ENCODE measurements around the gene LCOR.

Gene LCOR

DNA sequence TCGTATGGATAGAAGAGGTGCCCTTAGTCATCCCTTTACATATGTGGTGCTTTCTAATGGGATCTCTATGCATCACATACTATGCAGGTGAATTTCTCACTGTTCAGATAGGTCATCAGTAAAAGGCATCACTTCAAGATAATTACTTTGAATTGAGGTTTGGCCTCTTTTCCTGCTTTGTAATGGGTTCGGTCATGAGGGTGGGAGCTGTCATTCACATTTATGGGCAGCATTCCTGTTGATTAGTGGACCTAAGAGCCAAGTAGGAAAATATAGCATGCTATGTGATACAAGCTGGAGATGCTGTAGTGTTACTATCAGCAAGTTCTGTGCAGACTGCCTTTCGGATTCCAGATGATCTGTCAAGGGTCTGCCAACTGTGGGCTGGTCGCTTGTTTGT is 156.3 kb downstream of the LCOR start:
- DNase-seq, result no peak

DNA sequence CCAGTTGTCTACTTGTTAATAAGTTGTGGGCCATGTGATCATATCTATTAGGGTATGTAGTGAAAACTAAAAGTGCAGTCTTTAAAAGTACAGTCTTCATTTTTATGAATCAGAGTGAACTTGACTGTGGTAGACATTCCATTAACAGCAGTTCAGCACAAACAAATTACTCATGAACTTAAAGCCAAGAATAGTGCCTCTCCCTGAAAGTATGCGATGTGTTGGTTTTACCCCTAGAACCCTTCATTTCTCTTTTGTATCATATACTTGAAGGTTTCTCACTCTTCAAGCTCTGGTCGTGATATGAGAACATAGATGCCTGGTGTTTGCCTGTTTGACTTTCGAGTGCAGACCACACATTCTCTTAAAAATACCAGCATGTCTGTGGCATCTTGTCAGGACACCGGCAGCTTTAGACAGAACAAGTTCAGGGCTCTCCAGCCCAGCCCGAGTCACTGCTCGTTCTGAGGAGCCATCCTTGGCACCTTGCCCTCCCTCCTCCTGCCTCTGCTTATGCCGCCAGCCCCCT is 159.3 kb downstream of the LCOR start:
- DNase-seq, result no peak

DNA sequence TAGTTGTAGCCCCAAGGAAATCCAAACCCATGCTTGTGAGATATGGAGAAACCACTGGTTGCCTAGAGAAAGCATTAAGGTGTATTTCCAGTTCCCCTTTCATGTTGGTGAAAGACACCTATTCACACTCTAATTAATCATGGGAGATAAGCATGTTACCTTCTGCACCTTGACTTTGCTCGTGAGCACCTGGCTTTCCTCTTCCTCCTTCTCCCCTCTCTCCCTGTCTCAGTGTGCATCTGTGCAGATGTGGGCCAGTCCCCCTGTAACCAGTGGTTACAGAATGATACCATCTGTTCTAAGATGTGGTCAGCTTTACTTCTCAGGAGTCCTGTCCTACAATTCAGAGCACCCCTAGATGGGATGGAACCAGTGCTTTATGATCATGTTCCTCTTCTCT is 160.6 kb downstream of the LCOR start:
- no peak for DNase-seq

DNA sequence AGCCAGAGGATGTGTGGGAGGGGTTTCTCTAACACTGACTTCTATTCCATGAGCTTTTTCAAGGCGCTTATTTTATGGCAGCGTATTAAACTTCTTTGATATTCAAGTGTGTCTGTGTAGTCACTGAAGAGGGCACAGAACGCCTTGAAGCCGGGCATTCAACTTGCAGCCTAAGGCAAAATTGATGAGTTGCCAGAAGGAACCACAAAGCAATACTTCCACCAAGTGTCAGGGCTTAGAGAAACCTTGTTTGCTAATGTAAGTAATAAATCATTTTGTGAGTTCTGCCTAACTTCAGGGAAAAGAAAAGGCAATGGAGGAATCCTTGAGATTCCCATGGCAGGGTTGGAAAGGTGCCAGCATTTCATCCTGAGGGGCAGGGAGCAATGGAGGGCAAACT is 163.8 kb downstream of the LCOR start:
- peak; percentile 11 for DNase-seq

GRCh38 chr10:96996275-96996965 is 164.3 kb downstream of the LCOR start:
- DNase-seq, result no peak

DNA sequence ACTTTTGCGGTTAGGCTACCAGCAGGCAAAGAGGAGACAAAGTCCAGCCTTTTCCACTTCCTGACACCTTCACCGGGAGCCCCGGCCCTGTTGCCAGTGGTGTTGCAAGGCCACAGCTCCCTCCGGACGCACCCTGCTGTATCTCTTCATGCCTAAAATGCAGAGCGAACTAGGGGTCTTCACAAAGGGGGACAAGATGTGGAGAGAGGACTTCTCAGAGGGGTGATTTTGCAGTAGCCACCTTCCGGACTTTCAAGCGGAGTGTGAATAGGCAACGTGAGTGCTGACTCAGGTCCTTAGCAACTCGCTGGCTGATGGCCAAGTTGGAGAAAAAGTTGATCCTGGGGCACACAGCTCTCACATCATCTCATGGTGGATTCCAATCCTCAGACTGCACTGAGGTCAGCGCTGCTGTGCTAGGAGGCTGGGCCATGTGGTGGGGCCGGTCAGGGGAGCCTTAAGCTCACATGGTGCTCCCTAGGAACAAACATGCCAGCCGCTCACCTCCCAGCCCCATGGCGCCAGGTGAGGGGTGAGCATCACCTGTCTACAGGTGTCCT is 166.3 kb downstream of the LCOR start:
- peak; percentile 98 for DNase-seq

GRCh38 chr10:96999337-96999736 is 167.2 kb downstream of the LCOR start:
- DNase-seq, result no peak

DNA sequence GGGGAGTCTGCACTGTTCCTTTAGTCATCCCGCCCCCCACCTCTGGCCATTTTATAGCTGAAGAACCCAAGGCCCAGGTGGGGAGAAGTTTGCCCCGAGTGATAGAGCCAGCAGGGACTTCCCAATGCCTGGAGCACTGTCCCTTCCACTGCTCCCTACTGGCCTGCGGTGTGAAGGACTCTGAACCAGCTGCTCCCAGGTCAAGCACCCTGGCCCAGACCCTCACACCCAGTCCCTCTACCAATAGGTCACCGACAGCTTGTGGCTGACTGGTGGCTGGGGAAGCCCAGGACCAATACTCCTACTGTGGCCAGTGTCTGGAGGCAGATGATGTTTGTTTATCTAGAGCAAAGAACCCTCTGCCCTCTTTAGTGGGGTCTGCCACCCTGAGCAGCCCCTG is 167.9 kb downstream of the LCOR start:
- no peak for DNase-seq

- DNase-seq, result peak; percentile 56
Measured at GRCh38 chr10:97000487-97001182, 168.5 kb downstream of the LCOR start.

DNA sequence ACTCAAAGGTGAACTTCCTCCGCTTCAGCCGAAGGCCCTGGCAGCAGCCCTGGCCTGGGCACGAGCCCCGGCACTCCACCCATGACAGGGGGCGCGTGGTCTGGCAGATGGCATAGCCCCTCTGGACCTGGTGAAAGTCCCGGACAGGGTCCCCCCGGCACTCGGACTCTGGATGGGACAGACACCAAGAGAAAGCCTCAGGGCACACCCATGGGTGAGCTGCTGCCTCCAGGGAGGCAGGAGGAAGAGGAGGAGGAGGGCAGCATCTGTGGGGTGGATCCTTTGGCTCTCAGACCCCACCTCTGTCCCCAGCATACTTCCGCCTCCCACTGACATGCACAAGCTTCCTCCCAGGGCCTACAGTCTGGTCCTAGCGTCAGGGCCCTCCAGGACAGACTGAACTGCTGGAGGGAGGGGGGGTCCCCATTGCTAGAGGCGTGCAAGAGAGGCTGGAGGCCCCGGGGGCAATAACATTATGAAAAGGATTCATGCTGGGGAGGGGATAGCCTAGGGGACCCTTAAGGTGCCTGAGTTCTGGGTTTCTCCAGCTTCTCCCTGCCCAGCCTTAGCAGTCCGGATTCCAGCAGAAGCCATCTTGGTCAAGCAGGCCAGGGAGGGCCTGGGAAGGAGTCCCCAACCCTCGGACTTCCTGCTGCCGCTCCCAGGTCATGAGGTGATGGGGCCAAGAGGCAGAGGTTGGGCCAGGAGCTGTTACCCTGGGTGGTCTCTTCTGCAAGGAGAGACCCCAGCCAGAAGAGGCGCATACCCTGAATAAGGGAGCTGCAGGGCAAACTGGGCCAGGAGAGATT is 169.3 kb downstream of the LCOR start:
- DNase-seq, result no peak

- no peak for DNase-seq
Measured at GRCh38 chr10:97002670-97003069, 170.6 kb downstream of the LCOR start.

- DNase-seq, result no peak
Measured at GRCh38 chr10:97003151-97003803, 171.2 kb downstream of the LCOR start.

GRCh38 chr10:97003804-97004201 is 171.7 kb downstream of the LCOR start:
- DNase-seq, result peak; percentile 27

GRCh38 chr10:97004591-97004990 is 172.5 kb downstream of the LCOR start:
- no peak for DNase-seq

GRCh38 chr10:97005349-97005748 is 173.3 kb downstream of the LCOR start:
- DNase-seq, result no peak

- DNase-seq, result no peak
Measured at GRCh38 chr10:97006364-97006763, 174.3 kb downstream of the LCOR start.

GRCh38 chr10:97007417-97007816 is 175.3 kb downstream of the LCOR start:
- no peak for DNase-seq

- DNase-seq, result no peak
Measured at GRCh38 chr10:97010695-97011206, 178.7 kb downstream of the LCOR start.

GRCh38 chr10:97011397-97011796 is 179.3 kb downstream of the LCOR start:
- DNase-seq, result no peak

DNA sequence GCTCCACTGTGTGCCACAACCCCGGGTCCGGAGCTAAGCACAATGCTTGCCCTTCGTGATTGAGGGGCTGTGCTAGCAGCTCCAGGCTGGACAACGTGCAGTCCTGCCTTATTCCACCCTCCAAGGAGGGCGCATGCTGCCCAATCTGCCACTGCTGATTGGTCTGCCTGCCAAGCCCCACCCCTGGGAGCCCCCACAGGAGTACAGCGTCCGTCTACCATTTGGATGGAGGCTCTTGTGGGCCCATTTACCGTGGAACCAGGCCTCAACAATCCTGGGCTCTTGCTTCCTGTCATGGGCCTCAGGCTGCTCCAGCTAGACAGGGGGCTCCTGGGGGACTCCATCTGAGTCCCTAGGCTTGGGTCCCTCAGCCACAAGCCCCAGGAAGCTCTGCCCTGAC is 180.4 kb downstream of the LCOR start:
- no peak for DNase-seq

- no peak for DNase-seq
Measured at GRCh38 chr10:97013568-97013967, 181.5 kb downstream of the LCOR start.

GRCh38 chr10:97013983-97014382 is 181.9 kb downstream of the LCOR start:
- DNase-seq, result no peak

DNA sequence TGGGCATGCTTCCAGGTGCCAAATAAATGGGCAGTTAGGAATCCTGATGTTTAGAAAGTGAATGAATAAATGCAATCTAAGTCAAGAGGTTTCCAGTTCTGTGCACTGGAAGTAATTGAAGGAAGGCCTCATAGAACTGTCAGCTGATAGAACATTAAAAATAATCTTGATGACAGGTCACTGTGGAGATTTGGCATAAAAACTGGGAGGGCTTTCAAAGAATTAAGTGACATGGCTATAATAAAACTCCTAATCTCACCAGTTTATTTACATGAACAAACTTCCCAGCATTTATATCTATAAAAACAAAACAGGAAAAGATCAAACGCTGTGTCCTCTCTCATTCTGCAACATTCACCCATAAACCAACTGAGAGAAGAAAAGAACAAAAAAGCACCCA is 183.1 kb downstream of the LCOR start:
- no peak for DNase-seq

All from NCI-H510A treated with DMSO at 0.1 percent for 48 hours (cell line).